HG02759 (cell line): ENCODE results near the gene KPNA2.
A peak's percentile ranks its signal among the peaks of the same experiment; 100 is the strongest.
"Not testable (repeated sequence)": the region's sequence is repeated elsewhere in the genome, so short reads cannot be mapped to it uniquely, and the experiment has no call there.

Experiments
- ATAC-seq: cut with Tn5 transposase; IDR thresholded peaks from one replicate; pipeline ENCODE4 v1.9.1; 2021; ENCODE audit warnings: mild to moderate bottlenecking, moderate library complexity; ENCODE audit not compliant: unreplicated experiment

Gene KPNA2

GRCh38 chr17:68019675-68020408 is 15.7 kb upstream of the KPNA2 start:
- peak; percentile 95 for ATAC-seq

- peak; percentile 0 for ATAC-seq
Observed at GRCh38 chr17:68020409-68020756, 15.2 kb upstream of the KPNA2 start.

GRCh38 chr17:68020791-68021190 is 14.7 kb upstream of the KPNA2 start:
- ATAC-seq: not testable (repeated sequence)

GRCh38 chr17:68021963-68022362 is 13.6 kb upstream of the KPNA2 start:
- no peak for ATAC-seq

GRCh38 chr17:68022547-68022946 is 13.0 kb upstream of the KPNA2 start:
- not testable (repeated sequence) for ATAC-seq

- ATAC-seq: no peak
Observed at GRCh38 chr17:68029512-68030215, 5.9 kb upstream of the KPNA2 start.

- no peak for ATAC-seq
Observed at GRCh38 chr17:68033636-68034451, 1.7 kb upstream of the KPNA2 start.

GRCh38 chr17:68034452-68034776 is 1.1 kb upstream of the KPNA2 start:
- ATAC-seq: no peak

GRCh38 chr17:68035131-68035522 is 408 bp upstream of the KPNA2 start:
- ATAC-seq: peak; percentile 88

GRCh38 chr17:68036304-68037147 is 991 bp downstream of the KPNA2 start:
- ATAC-seq: no peak

GRCh38 chr17:68047153-68047846 is 11.8 kb downstream of the KPNA2 start:
- no peak for ATAC-seq

- not testable (repeated sequence) for ATAC-seq
Observed at GRCh38 chr17:68047890-68048542, 12.5 kb downstream of the KPNA2 start.

GRCh38 chr17:68048996-68049395 is 13.5 kb downstream of the KPNA2 start:
- no peak for ATAC-seq

GRCh38 chr17:68049812-68050437 is 14.4 kb downstream of the KPNA2 start:
- not testable (repeated sequence) for ATAC-seq

GRCh38 chr17:68051321-68052312 is 16.1 kb downstream of the KPNA2 start:
- ATAC-seq: not testable (repeated sequence)

GRCh38 chr17:68052810-68053209 is 17.3 kb downstream of the KPNA2 start:
- ATAC-seq: no peak

- ATAC-seq: no peak
Observed at GRCh38 chr17:68053231-68054013, 17.9 kb downstream of the KPNA2 start.
